Esophagus muscularis mucosa (tissue), 4 donors: ENCODE results near the gene SLC23A2.

Source experiments
- EP300 ChIP-seq: sonication (generic); formaldehyde crosslinking; IDR thresholded peaks from one replicate; pipeline ENCODE4 v1.6.1; 2017; ENCODE audit warnings: antibody characterized with exemption
- POLR2AphosphoS5 ChIP-seq, 2 donors: sonication (generic); formaldehyde crosslinking; IDR thresholded peaks; one replicate each; pipeline ENCODE4 v1.6.1; 2017; ENCODE audit warnings: antibody characterized with exemption in 2 of 2
- TF ChIP-seq, protein P1 (sequence below), 3 experiments: fragments of 200-600 bp in 2 of 3; fragments of 450-650 bp in 1 of 3; sonication (generic) in 2 of 3; IDR thresholded peaks; one replicate each; pipeline ENCODE4 v1.5.1; 2017 to 2019; ENCODE audit warnings: antibody characterized with exemption in 3 of 3, mild to moderate bottlenecking in 2 of 3, moderate library complexity in 1 of 3

DNA sequence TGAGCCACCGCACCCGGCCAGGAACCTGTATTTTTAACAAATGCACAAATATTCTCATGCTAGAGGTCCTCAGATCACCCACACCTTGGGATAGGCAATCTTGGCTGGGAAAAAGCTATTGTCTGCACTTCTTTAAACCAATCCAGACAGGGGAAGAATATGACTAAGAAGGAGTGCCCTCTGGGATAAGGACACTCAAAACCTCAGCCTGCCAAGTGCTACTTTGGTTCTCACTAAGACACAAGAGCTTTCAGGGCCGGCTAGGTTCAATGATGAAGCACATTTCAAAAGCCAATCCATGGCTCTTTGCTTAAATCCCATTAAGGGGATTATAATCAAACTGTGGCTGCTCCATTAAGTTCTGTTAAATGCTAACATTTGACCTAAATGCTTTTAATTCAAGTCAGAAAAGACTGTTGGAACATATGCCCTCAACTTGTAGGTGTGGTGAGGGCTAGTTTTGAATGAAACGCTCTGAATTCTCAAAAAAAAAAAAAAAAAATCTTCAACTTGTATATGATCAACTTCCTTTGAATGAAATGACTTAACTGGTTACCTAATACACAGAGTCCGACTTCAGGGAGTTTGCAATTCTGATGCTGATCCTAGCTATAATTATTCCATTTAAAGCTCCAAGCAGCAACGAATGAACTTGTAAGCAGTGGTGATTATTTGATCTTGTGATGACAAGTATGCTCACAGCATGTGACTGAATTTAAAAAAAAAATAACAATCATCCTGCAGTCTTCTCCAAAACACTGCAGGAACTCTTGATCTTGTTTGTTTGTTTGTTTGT, 56.6 kb downstream of the SLC23A2 start:
- TF ChIP-seq, protein P1, sequence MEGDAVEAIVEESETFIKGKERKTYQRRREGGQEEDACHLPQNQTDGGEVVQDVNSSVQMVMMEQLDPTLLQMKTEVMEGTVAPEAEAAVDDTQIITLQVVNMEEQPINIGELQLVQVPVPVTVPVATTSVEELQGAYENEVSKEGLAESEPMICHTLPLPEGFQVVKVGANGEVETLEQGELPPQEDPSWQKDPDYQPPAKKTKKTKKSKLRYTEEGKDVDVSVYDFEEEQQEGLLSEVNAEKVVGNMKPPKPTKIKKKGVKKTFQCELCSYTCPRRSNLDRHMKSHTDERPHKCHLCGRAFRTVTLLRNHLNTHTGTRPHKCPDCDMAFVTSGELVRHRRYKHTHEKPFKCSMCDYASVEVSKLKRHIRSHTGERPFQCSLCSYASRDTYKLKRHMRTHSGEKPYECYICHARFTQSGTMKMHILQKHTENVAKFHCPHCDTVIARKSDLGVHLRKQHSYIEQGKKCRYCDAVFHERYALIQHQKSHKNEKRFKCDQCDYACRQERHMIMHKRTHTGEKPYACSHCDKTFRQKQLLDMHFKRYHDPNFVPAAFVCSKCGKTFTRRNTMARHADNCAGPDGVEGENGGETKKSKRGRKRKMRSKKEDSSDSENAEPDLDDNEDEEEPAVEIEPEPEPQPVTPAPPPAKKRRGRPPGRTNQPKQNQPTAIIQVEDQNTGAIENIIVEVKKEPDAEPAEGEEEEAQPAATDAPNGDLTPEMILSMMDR (IDR thresholded peaks at IDR 0.05) = no peak
- TF ChIP-seq POLR2AphosphoS5 (IDR thresholded peaks at IDR 0.05) = no peak
- no peak for TF ChIP-seq EP300
